ENCODE results near the gene SSBP3.

Gene SSBP3

GRCh38 chr1:54289712-54290233 is 116.4 kb downstream of the SSBP3 start:
- DNase-seq (ENCODE audit: low read depth) = no peak
- no peak overlapping the region for H3K4me3 ChIP-seq (ENCODE audit: low read depth, low read length)
- TF ChIP-seq CTCF (IDR thresholded peaks at IDR 0.05; ENCODE audit: insufficient read depth, low read depth, low read length, missing control alignments) = no peak

DNA sequence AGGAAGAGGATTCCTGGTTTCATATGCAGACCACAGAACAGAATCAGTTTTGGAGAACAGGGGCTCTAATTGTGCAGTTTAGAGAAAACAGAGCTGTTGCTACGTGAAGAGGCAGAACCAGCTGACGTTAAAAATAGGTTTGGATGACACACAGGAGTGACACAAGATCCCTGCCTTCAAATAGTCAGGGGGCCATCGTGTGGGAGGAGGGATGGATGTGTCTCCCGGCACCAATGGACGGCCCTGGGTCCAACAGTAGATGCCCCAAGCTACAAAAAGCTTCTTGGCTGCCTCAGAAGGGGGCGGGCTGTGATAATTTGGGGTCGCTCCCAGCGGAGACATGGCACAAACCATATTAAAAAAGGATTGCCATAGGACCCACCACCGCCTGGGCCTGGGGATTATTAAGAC is 118.4 kb downstream of the SSBP3 start:
- H3K4me3 ChIP-seq (ENCODE audit: low read depth, low read length) = no peak overlapping the region
- no peak for DNase-seq (ENCODE audit: low read depth)
- no peak for TF ChIP-seq CTCF (IDR thresholded peaks at IDR 0.05; ENCODE audit: insufficient read depth, low read depth, low read length, missing control alignments)

- no peak for TF ChIP-seq CTCF (IDR thresholded peaks at IDR 0.05; ENCODE audit: insufficient read depth, low read depth, low read length, missing control alignments)
- DNase-seq (ENCODE audit: low read depth) = no peak
- H3K4me3 ChIP-seq (ENCODE audit: low read depth, low read length) = no peak overlapping the region
These were observed 119.0 kb downstream of the SSBP3 start for GRCh38 chr1:54287176-54287650.

GRCh38 chr1:54285815-54286345 is 120.3 kb downstream of the SSBP3 start:
- no peak for TF ChIP-seq CTCF (IDR thresholded peaks at IDR 0.05; ENCODE audit: insufficient read depth, low read depth, low read length, missing control alignments)
- no peak overlapping the region for H3K4me3 ChIP-seq (ENCODE audit: low read depth, low read length)
- DNase-seq (ENCODE audit: low read depth) = no peak

DNA sequence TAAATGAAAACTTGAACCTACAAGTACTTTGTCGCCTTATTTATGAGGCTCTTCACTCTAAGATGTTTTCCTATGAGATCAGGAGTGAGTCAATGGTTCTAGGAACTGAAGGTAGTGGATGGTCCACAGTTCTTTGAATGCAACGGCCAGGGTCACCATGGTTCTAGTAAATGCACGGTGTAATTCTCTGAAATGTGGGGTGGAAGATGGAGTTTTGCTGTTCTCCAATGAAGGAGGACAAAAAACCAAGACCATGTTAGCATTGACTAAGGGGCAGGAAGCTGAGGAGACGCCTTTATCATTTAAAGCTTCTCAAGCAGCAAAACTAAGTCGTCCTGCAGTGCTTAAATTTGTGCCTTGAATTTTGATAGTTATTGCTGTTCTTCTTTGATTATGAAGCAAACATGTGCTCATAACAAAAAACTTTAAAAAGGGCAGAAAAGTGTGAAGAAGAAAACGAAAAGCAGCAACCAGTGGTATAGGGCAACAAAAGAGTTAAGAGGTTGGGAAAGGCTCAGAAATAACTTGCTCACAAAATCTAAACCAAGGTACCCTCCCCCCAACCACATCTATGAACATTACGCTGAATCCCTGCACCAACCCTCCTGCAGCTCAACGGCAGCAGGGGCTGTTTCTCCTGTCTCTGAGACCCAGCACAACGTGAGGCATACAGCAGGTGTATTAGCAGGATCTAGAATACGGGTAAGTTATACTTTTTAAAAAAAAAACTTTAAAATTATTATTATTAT is 121.2 kb downstream of the SSBP3 start:
- no peak for TF ChIP-seq CTCF (IDR thresholded peaks at IDR 0.05; ENCODE audit: insufficient read depth, low read depth, low read length, missing control alignments)
- no peak for DNase-seq (ENCODE audit: low read depth)
- no peak overlapping the region for H3K4me3 ChIP-seq (ENCODE audit: low read depth, low read length)

- no peak for DNase-seq (ENCODE audit: low read depth)
- TF ChIP-seq CTCF (IDR thresholded peaks at IDR 0.05; ENCODE audit: insufficient read depth, low read depth, low read length, missing control alignments) = no peak
- H3K4me3 ChIP-seq (ENCODE audit: low read depth, low read length) = no peak overlapping the region
These were observed 122.4 kb downstream of the SSBP3 start for GRCh38 chr1:54283635-54284385.
